Endothelial cell of umbilical vein (primary cell): ENCODE results near the gene DYNLRB2. TPM values are rescaled to one million over a fixed set of nuclear protein-coding genes. Genes with fewer than 3 reads are reported as not detected.

Experiments
- BruUV-seq: library from RNA; stranded (reverse); fragments of 400-500 nt; replicated peaks from 2 replicates; lab custom pipeline; 2021; lab: Mats Ljungman, UMichigan
- CTCF ChIA-PET: fragments of 300-600, 350-600 bp; sonication (Branson Sonifier 250); formaldehyde crosslinking; loops from one replicate; lab custom pipeline; 2021; ENCODE audit warnings: antibody characterized with exemption, inconsistent platforms; lab: Charles Lee
- POLR2A ChIA-PET: fragments of 300-600, 350-600 bp; sonication (Branson Sonifier 250); formaldehyde crosslinking; loops from one replicate; lab custom pipeline; 2021; ENCODE audit warnings: antibody characterized with exemption, inconsistent platforms; lab: Charles Lee
- DNase-seq: peaks from one replicate; pipeline ENCODE4 v3.0.0-alpha.2; 2011; ENCODE audit warnings: low read depth, low spot score
- FAIRE-seq: peaks from 2 replicates; lab custom pipeline; 2011; peaks lifted over from hg19 to GRCh38; lab: Jason Lieb, UNC
- H2AFZ ChIP-seq: 2 replicates; pipeline ENCODE4 v1.6.0; 2012; ENCODE audit warnings: low read depth, low read length, control low read depth, inconsistent platforms
- H3K27ac ChIP-seq: 2 replicates; pipeline ENCODE4 v1.5.1; 2011; ENCODE audit warnings: low read depth, mild to moderate bottlenecking, control low read depth, low read length, moderate library complexity; ENCODE audit not compliant: insufficient read depth
- H3K27me3 ChIP-seq, 2 experiments: 2 replicates each; pipeline versions ENCODE4 v1.6.0 to v1.6.1; 2011; ENCODE audit warnings: low read length in 2 of 2, mixed read lengths in 1 of 2; ENCODE audit not compliant: control insufficient read depth in 2 of 2, insufficient read depth in 2 of 2
- H3K36me3 ChIP-seq, 2 experiments: 2 replicates in 1 of 2; 3 replicates in 1 of 2; pipeline ENCODE4 v1.5.1; 2011; ENCODE audit warnings: low read length in 2 of 2, mild to moderate bottlenecking in 1 of 2, moderate library complexity in 1 of 2; ENCODE audit not compliant: control insufficient read depth in 2 of 2, insufficient read depth in 2 of 2; ENCODE audit errors: extremely low read depth in 1 of 2
- H3K4me1 ChIP-seq: 3 replicates; pipeline ENCODE4 v1.5.1; 2011; ENCODE audit warnings: mild to moderate bottlenecking, low read length; ENCODE audit not compliant: control insufficient read depth, insufficient read depth; ENCODE audit errors: extremely low read depth
- H3K4me2 ChIP-seq: 2 replicates; pipeline ENCODE4 v1.6.1; 2011; ENCODE audit warnings: low read length, control low read depth, mixed read lengths; ENCODE audit not compliant: insufficient read depth
- H3K4me3 ChIP-seq, 3 experiments: fragments of 200-600 bp in 1 of 3; sonication (generic), shearing (Covaris generic) in 1 of 3; replicated peaks in 1 of 3; 2 replicates each; pipeline ENCODE4 v1.5.1; 2011 to 2016; ENCODE audit warnings: control low read depth in 3 of 3, low read length in 3 of 3, mild to moderate bottlenecking in 2 of 3, inconsistent platforms in 1 of 3, low read depth in 1 of 3, moderate library complexity in 1 of 3; ENCODE audit not compliant: insufficient read depth in 1 of 3
- H3K79me2 ChIP-seq: 2 replicates; pipeline ENCODE4 v1.6.0; 2012; ENCODE audit warnings: low read length, inconsistent platforms; ENCODE audit not compliant: control insufficient read depth, insufficient read depth
- H3K9ac ChIP-seq: replicated peaks from 2 replicates; pipeline ENCODE3; 2011; ENCODE audit warnings: low read length, control low read depth; ENCODE audit not compliant: insufficient read depth; ENCODE audit errors: extremely low read depth
- H3K9me1 ChIP-seq: replicated peaks from 3 replicates; pipeline ENCODE4 v1.6.0; 2011; ENCODE audit warnings: mild to moderate bottlenecking, low read length; ENCODE audit not compliant: control insufficient read depth, insufficient read depth; ENCODE audit errors: extremely low read depth
- H3K9me3 ChIP-seq: replicated peaks from 2 replicates; pipeline ENCODE4 v1.5.1; 2012; ENCODE audit warnings: low read length, inconsistent platforms; ENCODE audit not compliant: control insufficient read depth, insufficient read depth
- H4K20me1 ChIP-seq: replicated peaks from 2 replicates; pipeline ENCODE3; 2011; ENCODE audit warnings: mild to moderate bottlenecking, low read length; ENCODE audit not compliant: control insufficient read depth, insufficient read depth; ENCODE audit errors: extremely low read depth
- CTCF ChIP-seq, 2 donors: IDR thresholded peaks; 1 replicate in 1 of 2; 2 replicates in 1 of 2; pipeline ENCODE4 v1.5.1; 2011; ENCODE audit warnings: low read length in 2 of 2, mild to moderate bottlenecking in 2 of 2, moderate library complexity in 2 of 2, control low read depth in 1 of 2, inconsistent platforms in 1 of 2, low read depth in 1 of 2; ENCODE audit not compliant: insufficient read depth in 1 of 2; ENCODE audit errors: extremely low read depth in 1 of 2
- FOS ChIP-seq: IDR thresholded peaks from 2 replicates; pipeline ENCODE4 v1.6.1; 2011; ENCODE audit warnings: mild to moderate bottlenecking, low read length, moderate library complexity, borderline replicate concordance; ENCODE audit not compliant: insufficient read depth
- MAX ChIP-seq: IDR thresholded peaks from 2 replicates; pipeline ENCODE4 v1.6.1; 2011; ENCODE audit not compliant: insufficient read depth, insufficient read length
- MYC ChIP-seq: IDR thresholded peaks from one replicate; pipeline ENCODE4 v1.6.1; 2011; ENCODE audit warnings: mild to moderate bottlenecking, low read depth, low read length
- POLR2A ChIP-seq: IDR thresholded peaks from 2 replicates; pipeline ENCODE4 v1.6.1; 2012; ENCODE audit warnings: low read depth, mild to moderate bottlenecking, control low read depth, low read length
- dilution Hi-C: fragments of 300-500 bp; cut with MboI; formaldehyde crosslinking; loops from one replicate; pipeline ENCODE4 v1.15.0; 2019; ENCODE audit warnings: low sequenced_read_pairs; ENCODE audit not compliant: extremely low pct_ligation_motif_present
- intact Hi-C: fragments of 100-400 bp; cut with micrococcal nuclease; formaldehyde crosslinking; loops from one replicate; pipeline ENCODE4 v1.10.0; 2022
- polyA plus RNA-seq, 4 experiments: library from polyadenylated mRNA; depleted of rRNA in 3 of 4; stranded (reverse) in 3 of 4; unstranded in 1 of 4; fragments of >200 nt; gene quantifications; 2 replicates each; pipeline versions ENCODE4 v1.2.1 to v1.2.3, GENCODE V29; 2011 to 2012; ENCODE audit warnings: missing spikeins in 1 of 4
- total RNA-seq: library from RNA; stranded (reverse); gene quantifications from 2 replicates; pipeline ENCODE4 v1.2.3, GENCODE V29; 2021

Gene DYNLRB2
- total and polyA plus RNA-seq, 2 donors (not counting 3 experiments of a cell fraction or from before 2014, with no cell fraction given), result not detected

GRCh38 chr16:80500961-80501525 lies 39.8 kb upstream of the DYNLRB2 start:
- no peak overlapping the region for H2AFZ ChIP-seq
- H3K9me1 ChIP-seq, result no peaks in the 10 kb centered on the region
- FAIRE-seq (no peak), DNase-seq (no peak)
- POLR2A ChIA-PET, result no interaction called here
- CTCF ChIA-PET, result interaction anchor here (0.9 kb wide), 1 partner anchor 27 kb away, joined by 4 read pairs; no protein-coding TSS in a partner anchor
- H3K4me1 ChIP-seq, result no peaks in the 10 kb centered on the region
- no peak overlapping the region for H3K9ac ChIP-seq
- TF ChIP-seq POLR2A (no peak), FOS (no peak)
- intact Hi-C loops (no loop called here), dilution Hi-C loops (no loop called here)
- H3K27ac ChIP-seq, result no peak overlapping the region
- H3K79me2 ChIP-seq, result no peaks in the 10 kb centered on the region
- no peaks in the 10 kb centered on the region for H3K36me3 ChIP-seq
- H3K4me2 ChIP-seq, result no peak overlapping the region
- no peaks in the 10 kb centered on the region for H3K27me3 ChIP-seq
- BruUV-seq, result no TSS peak
- H3K4me3 ChIP-seq, result no peak overlapping the region
- H4K20me1 ChIP-seq, result no peaks in the 10 kb centered on the region
- no peaks in the 10 kb centered on the region for H3K9me3 ChIP-seq

- H3K4me2 ChIP-seq, result no peak overlapping the region
- H3K9ac ChIP-seq, result no peak overlapping the region
- no peaks in the 10 kb centered on the region for H3K27me3 ChIP-seq
- dilution Hi-C loops (no loop called here), intact Hi-C loops (no loop called here)
- DNase-seq (no peak), FAIRE-seq (no peak)
- H3K9me3 ChIP-seq, result no peaks in the 10 kb centered on the region
- TF ChIP-seq MYC (no peak), MAX (no peak), CTCF (IDR thresholded peaks at IDR 0.05; ENCODE audit: extremely low read depth in 1 of 2, insufficient read depth in 1 of 2, low read depth in 1 of 2, low read length in 2 of 2) (no peak), FOS (no peak)
- ChIA-PET CTCF (interaction anchor here (1.0 to 2.3 kb wide), 2 partner anchors 24 to 37 kb away, joined by 5 to 10 read pairs; no protein-coding TSS in a partner anchor), POLR2A (no interaction called here)
- H4K20me1 ChIP-seq, result no peaks in the 10 kb centered on the region
- no peaks in the 10 kb centered on the region for H3K36me3 ChIP-seq
- no peaks in the 10 kb centered on the region for H3K9me1 ChIP-seq
- H3K79me2 ChIP-seq, result no peaks in the 10 kb centered on the region
- BruUV-seq, result no TSS peak
- no peak overlapping the region for H3K27ac ChIP-seq
- no peaks in the 10 kb centered on the region for H3K4me1 ChIP-seq
- no peak overlapping the region for H3K4me3 ChIP-seq
- no peak overlapping the region for H2AFZ ChIP-seq
These were observed 37.7 kb upstream of the DYNLRB2 start for GRCh38 chr16:80503107-80503506.
